ENCODE measurements around the gene CFAP119.

CFAP119 gene

GRCh38 chr16:30780549-30780948 is 18.7 kb upstream of the CFAP119 start:
- no peak overlapping the region for H3K4me3 ChIP-seq (ENCODE audit: control insufficient read depth in 1 of 7, extremely low read depth in 1 of 7, insufficient read depth in 4 of 7, low read depth in 2 of 7, low read length in 6 of 7)
- no peak for DNase-seq
- WGBS (ENCODE audit: insufficient coverage) = 95% methylated on average over 3 of the region's 4 CpGs
- ChIA-PET POLR2A (no interaction called here), CTCF (interaction anchor here (0.7 kb wide), 1 partner anchor 15 kb away, joined by 3 read pairs; no protein-coding TSS in a partner anchor)
- peak overlapping the region in 1 of 2 experiments; percentile 25 for H3K27ac ChIP-seq (ENCODE audit: insufficient read depth in 1 of 2, low read depth in 1 of 2, low read length in 2 of 2, poor library complexity in 1 of 2, severe bottlenecking in 2 of 2)
- H3K4me1 ChIP-seq (ENCODE audit: control extremely low read depth in 1 of 4, control insufficient read depth in 4 of 4, insufficient read depth in 4 of 4, low read length in 3 of 4) = peaks cover 0 to 17% (median 10%) of the 10 kb centered on the region in 4 experiments
- no peaks in the 10 kb centered on the region for H3K9me3 ChIP-seq (ENCODE audit: control extremely low read depth in 1 of 5, control insufficient read depth in 4 of 5, insufficient read depth in 2 of 5, low read depth in 1 of 5, low read length in 4 of 5)
- no peaks in the 10 kb centered on the region for H3K27me3 ChIP-seq (replicated peaks in 2 of 5; ENCODE audit: control insufficient read depth in 4 of 5, insufficient read depth in 5 of 5, low read length in 4 of 5)
- peaks cover 4 to 38% (median 23%) of the 10 kb centered on the region in 4 experiments for H3K36me3 ChIP-seq (ENCODE audit: control insufficient read depth in 4 of 4, insufficient read depth in 4 of 4, low read length in 3 of 4)

- ChIA-PET POLR2A (no interaction called here), CTCF (interaction anchor here (0.8 kb wide), 1 partner anchor 27 kb away, joined by 4 read pairs; no protein-coding TSS in a partner anchor)
- Histone ChIP-seq H3K36me3 (ENCODE audit: control insufficient read depth in 4 of 4, insufficient read depth in 4 of 4, low read length in 3 of 4) (peaks cover 4 to 36% (median 23%) of the 10 kb centered on the region in 4 experiments), H3K27me3 (replicated peaks in 2 of 5; ENCODE audit: control insufficient read depth in 4 of 5, insufficient read depth in 5 of 5, low read length in 4 of 5) (no peaks in the 10 kb centered on the region), H3K4me3 (ENCODE audit: control insufficient read depth in 1 of 7, extremely low read depth in 1 of 7, insufficient read depth in 4 of 7, low read depth in 2 of 7, low read length in 6 of 7) (no peak overlapping the region), H3K4me1 (ENCODE audit: control extremely low read depth in 1 of 4, control insufficient read depth in 4 of 4, insufficient read depth in 4 of 4, low read length in 3 of 4) (peaks cover 0 to 21% (median 15%) of the 10 kb centered on the region in 4 experiments), H3K27ac (ENCODE audit: insufficient read depth in 1 of 2, low read depth in 1 of 2, low read length in 2 of 2, poor library complexity in 1 of 2, severe bottlenecking in 2 of 2) (peak overlapping the region in 1 of 2 experiments; percentile 25), H3K9me3 (ENCODE audit: control extremely low read depth in 1 of 5, control insufficient read depth in 4 of 5, insufficient read depth in 2 of 5, low read depth in 1 of 5, low read length in 4 of 5) (no peaks in the 10 kb centered on the region)
- DNase-seq = no peak
- 100% methylated on average over 3 of the region's 3 CpGs for WGBS (ENCODE audit: insufficient coverage)
Measured at GRCh38 chr16:30780021-30780420, 18.2 kb upstream of the CFAP119 start.

GRCh38 chr16:30779596-30779995 is 17.7 kb upstream of the CFAP119 start:
- Histone ChIP-seq H3K36me3 (ENCODE audit: control insufficient read depth in 4 of 4, insufficient read depth in 4 of 4, low read length in 3 of 4) (peaks cover 4 to 36% (median 23%) of the 10 kb centered on the region in 4 experiments), H3K4me1 (ENCODE audit: control extremely low read depth in 1 of 4, control insufficient read depth in 4 of 4, insufficient read depth in 4 of 4, low read length in 3 of 4) (peaks cover 0 to 25% (median 19%) of the 10 kb centered on the region in 4 experiments), H3K9me3 (ENCODE audit: control extremely low read depth in 1 of 5, control insufficient read depth in 4 of 5, insufficient read depth in 2 of 5, low read depth in 1 of 5, low read length in 4 of 5) (no peaks in the 10 kb centered on the region), H3K27me3 (replicated peaks in 2 of 5; ENCODE audit: control insufficient read depth in 4 of 5, insufficient read depth in 5 of 5, low read length in 4 of 5) (no peaks in the 10 kb centered on the region), H3K27ac (ENCODE audit: insufficient read depth in 1 of 2, low read depth in 1 of 2, low read length in 2 of 2, poor library complexity in 1 of 2, severe bottlenecking in 2 of 2) (no peak overlapping the region), H3K4me3 (ENCODE audit: control insufficient read depth in 1 of 7, extremely low read depth in 1 of 7, insufficient read depth in 4 of 7, low read depth in 2 of 7, low read length in 6 of 7) (no peak overlapping the region)
- POLR2A ChIA-PET = no interaction called here
- 95% methylated on average over 6 of the region's 6 CpGs for WGBS (ENCODE audit: insufficient coverage)
- CTCF ChIA-PET = interaction anchor here (0.8 to 2.2 kb wide), 2 partner anchors 28 to 35 kb away, joined by 4 read pairs; no protein-coding TSS in a partner anchor
- no peak for DNase-seq

- H3K4me1 ChIP-seq (ENCODE audit: control extremely low read depth in 1 of 4, control insufficient read depth in 4 of 4, insufficient read depth in 4 of 4, low read length in 3 of 4) = peaks cover 0 to 25% (median 20%) of the 10 kb centered on the region in 4 experiments
- no peaks in the 10 kb centered on the region for H3K9me3 ChIP-seq (ENCODE audit: control extremely low read depth in 1 of 5, control insufficient read depth in 4 of 5, insufficient read depth in 2 of 5, low read depth in 1 of 5, low read length in 4 of 5)
- no peak for DNase-seq
- over 99% methylated on average over 13 of the region's 14 CpGs for WGBS (ENCODE audit: insufficient coverage)
- ChIA-PET CTCF (interaction anchor here (1.4 to 2.2 kb wide), 4 partner anchors 14 to 164 kb away, joined by 3 to 8 read pairs (median 4); no protein-coding TSS in a partner anchor), POLR2A (no interaction called here)
- H3K4me3 ChIP-seq (ENCODE audit: control insufficient read depth in 1 of 7, extremely low read depth in 1 of 7, insufficient read depth in 4 of 7, low read depth in 2 of 7, low read length in 6 of 7) = no peak overlapping the region
- peaks cover 4 to 38% (median 25%) of the 10 kb centered on the region in 4 experiments for H3K36me3 ChIP-seq (ENCODE audit: control insufficient read depth in 4 of 4, insufficient read depth in 4 of 4, low read length in 3 of 4)
- H3K27ac ChIP-seq (ENCODE audit: insufficient read depth in 1 of 2, low read depth in 1 of 2, low read length in 2 of 2, poor library complexity in 1 of 2, severe bottlenecking in 2 of 2) = peak overlapping the region in 1 of 2 experiments; percentile 39
- H3K27me3 ChIP-seq (replicated peaks in 2 of 5; ENCODE audit: control insufficient read depth in 4 of 5, insufficient read depth in 5 of 5, low read length in 4 of 5) = no peaks in the 10 kb centered on the region
Measured at GRCh38 chr16:30778549-30779244, 16.8 kb upstream of the CFAP119 start.

GRCh38 chr16:30777591-30778297 is 15.9 kb upstream of the CFAP119 start:
- WGBS (ENCODE audit: insufficient coverage) = 100% methylated on average over 5 of the region's 7 CpGs
- DNase-seq = no peak
- H3K36me3 ChIP-seq (ENCODE audit: control insufficient read depth in 4 of 4, insufficient read depth in 4 of 4, low read length in 3 of 4) = peaks cover 10 to 38% (median 24%) of the 10 kb centered on the region in 4 experiments
- ChIA-PET CTCF (interaction anchor here (1.0 to 2.2 kb wide), 6 partner anchors 11 to 165 kb away, joined by 3 to 8 read pairs (median 4); no protein-coding TSS in a partner anchor), POLR2A (interaction anchor here (0.6 kb wide), 1 partner anchor 10 kb away, joined by 3 read pairs; no protein-coding TSS in a partner anchor)
- no peaks in the 10 kb centered on the region for H3K27me3 ChIP-seq (replicated peaks in 2 of 5; ENCODE audit: control insufficient read depth in 4 of 5, insufficient read depth in 5 of 5, low read length in 4 of 5)
- H3K4me1 ChIP-seq (ENCODE audit: control extremely low read depth in 1 of 4, control insufficient read depth in 4 of 4, insufficient read depth in 4 of 4, low read length in 3 of 4) = peaks cover 0 to 25% (median 20%) of the 10 kb centered on the region in 4 experiments
- no peak overlapping the region for H3K4me3 ChIP-seq (ENCODE audit: control insufficient read depth in 1 of 7, extremely low read depth in 1 of 7, insufficient read depth in 4 of 7, low read depth in 2 of 7, low read length in 6 of 7)
- H3K27ac ChIP-seq (ENCODE audit: insufficient read depth in 1 of 2, low read depth in 1 of 2, low read length in 2 of 2, poor library complexity in 1 of 2, severe bottlenecking in 2 of 2) = peak overlapping the region in 1 of 2 experiments; percentile 39
- no peaks in the 10 kb centered on the region for H3K9me3 ChIP-seq (ENCODE audit: control extremely low read depth in 1 of 5, control insufficient read depth in 4 of 5, insufficient read depth in 2 of 5, low read depth in 1 of 5, low read length in 4 of 5)

- H3K27me3 ChIP-seq (replicated peaks in 2 of 5; ENCODE audit: control insufficient read depth in 4 of 5, insufficient read depth in 5 of 5, low read length in 4 of 5) = no peaks in the 10 kb centered on the region
- H3K36me3 ChIP-seq (ENCODE audit: control insufficient read depth in 4 of 4, insufficient read depth in 4 of 4, low read length in 3 of 4) = peaks cover 10 to 44% (median 27%) of the 10 kb centered on the region in 4 experiments
- H3K27ac ChIP-seq (ENCODE audit: insufficient read depth in 1 of 2, low read depth in 1 of 2, low read length in 2 of 2, poor library complexity in 1 of 2, severe bottlenecking in 2 of 2) = peak overlapping the region in 1 of 2 experiments; percentile 76
- peak overlapping the region; percentile 49 to 81 (median 74) for H3K4me3 ChIP-seq (ENCODE audit: control insufficient read depth in 1 of 7, extremely low read depth in 1 of 7, insufficient read depth in 4 of 7, low read depth in 2 of 7, low read length in 6 of 7)
- no peaks in the 10 kb centered on the region for H3K9me3 ChIP-seq (ENCODE audit: control extremely low read depth in 1 of 5, control insufficient read depth in 4 of 5, insufficient read depth in 2 of 5, low read depth in 1 of 5, low read length in 4 of 5)
- peak; percentile 34 to 69 (median 66) for DNase-seq
- 0% methylated on average over 73 of the region's 81 CpGs for WGBS (ENCODE audit: insufficient coverage)
- CTCF ChIA-PET = interaction anchor here (1.0 to 1.4 kb wide), 4 partner anchors 12 to 158 kb away, joined by 3 to 7 read pairs (median 4); partner anchors contain the start of gene ZNF629
- peaks cover 0 to 25% (median 20%) of the 10 kb centered on the region in 4 experiments for H3K4me1 ChIP-seq (ENCODE audit: control extremely low read depth in 1 of 4, control insufficient read depth in 4 of 4, insufficient read depth in 4 of 4, low read length in 3 of 4)
- POLR2A ChIA-PET = interaction anchor here (0.6 to 1.0 kb wide), 2 partner anchors 28 to 40 kb away, joined by 3 read pairs; partner anchors contain the start of gene PHKG2
Measured at GRCh38 chr16:30775392-30776188, 13.7 kb upstream of the CFAP119 start.
